Globus pallidus (tissue), 1 donor: ENCODE measurements around the gene MAFB.

ENCODE experiments used
- DNase-seq: peaks from one replicate; pipeline ENCODE4 v3.0.0-alpha.2; 2015; ENCODE audit warnings: low spot score

The MAFB gene

GRCh38 chr20:40659567-40659966, 29.5 kb downstream of the MAFB start:
- no peak for DNase-seq

GRCh38 chr20:40658509-40658908, 30.5 kb downstream of the MAFB start:
- DNase-seq = no peak

- DNase-seq = no peak
These were observed 31.5 kb downstream of the MAFB start for GRCh38 chr20:40657526-40657925.

- no peak for DNase-seq
These were observed 33.6 kb downstream of the MAFB start for GRCh38 chr20:40655451-40655850.

GRCh38 chr20:40654876-40655275, 34.2 kb downstream of the MAFB start:
- no peak for DNase-seq

- no peak for DNase-seq
These were observed 36.5 kb downstream of the MAFB start for GRCh38 chr20:40652441-40652987.

- no peak for DNase-seq
These were observed 37.9 kb downstream of the MAFB start for GRCh38 chr20:40651151-40651550.

GRCh38 chr20:40650707-40651106, 38.3 kb downstream of the MAFB start:
- DNase-seq = no peak

- DNase-seq = no peak
These were observed 40.6 kb downstream of the MAFB start for GRCh38 chr20:40648210-40649072.

- no peak for DNase-seq
These were observed 42.2 kb downstream of the MAFB start for GRCh38 chr20:40646813-40647212.

GRCh38 chr20:40646361-40646760, 42.7 kb downstream of the MAFB start:
- DNase-seq = no peak

- DNase-seq = no peak
These were observed 44.2 kb downstream of the MAFB start for GRCh38 chr20:40644863-40645262.

- no peak for DNase-seq
These were observed 45.1 kb downstream of the MAFB start for GRCh38 chr20:40643891-40644290.

GRCh38 chr20:40641809-40642208, 47.2 kb downstream of the MAFB start:
- DNase-seq = no peak

- DNase-seq = no peak
These were observed 47.8 kb downstream of the MAFB start for GRCh38 chr20:40641202-40641601.

GRCh38 chr20:40640667-40641066, 48.4 kb downstream of the MAFB start:
- DNase-seq = no peak

GRCh38 chr20:40639676-40640355, 49.2 kb downstream of the MAFB start:
- no peak for DNase-seq

- no peak for DNase-seq
These were observed 49.9 kb downstream of the MAFB start for GRCh38 chr20:40639132-40639531.

GRCh38 chr20:40638414-40638813, 50.6 kb downstream of the MAFB start:
- DNase-seq = no peak

- no peak for DNase-seq
These were observed 51.9 kb downstream of the MAFB start for GRCh38 chr20:40637176-40637575.

GRCh38 chr20:40636486-40636885, 52.5 kb downstream of the MAFB start:
- DNase-seq = no peak

GRCh38 chr20:40635971-40636370, 53.1 kb downstream of the MAFB start:
- no peak for DNase-seq
